PC-9 (cell line): ENCODE measurements around the gene CBX8. TPM values are rescaled to one million over a fixed set of nuclear protein-coding genes. Genes with fewer than 3 reads are reported as not detected.

Experiments used
- BruUV-seq: library from RNA; stranded (reverse); fragments of 400-500 nt; replicated peaks from 2 replicates; lab custom pipeline; 2021; lab: Mats Ljungman, UMichigan
- CTCF ChIA-PET: fragments of 300-600 bp; sonication (Branson Sonifier 250); formaldehyde crosslinking; loops from one replicate; lab custom pipeline; 2022; ENCODE audit warnings: antibody characterized with exemption; lab: Charles Lee
- POLR2A ChIA-PET: fragments of 300-600 bp; sonication (Branson Sonifier 250); formaldehyde crosslinking; loops from one replicate; lab custom pipeline; 2022; ENCODE audit warnings: antibody characterized with exemption; ENCODE audit not compliant: unreplicated experiment; lab: Charles Lee
- DNase-seq, 2 experiments: peaks; one replicate each; pipeline versions ENCODE4 v3.0.0 to v3.0.0-alpha.2; 2015 to 2022; ENCODE audit warnings: mixed read lengths in 1 of 2
- H2AFZ ChIP-seq: fragments of 200-600 bp; sonication (generic); 2 replicates; pipeline ENCODE4 v1.8.1; 2017; ENCODE audit warnings: antibody characterized with exemption
- H3F3A ChIP-seq: fragments of 200-600 bp; sonication (generic); 2 replicates; pipeline ENCODE4 v1.8.1; 2017; ENCODE audit warnings: antibody characterized with exemption, mild to moderate bottlenecking, low read depth; ENCODE audit not compliant: insufficient read depth
- H3K27ac ChIP-seq: fragments of 200-600 bp; sonication (generic); 2 replicates; pipeline ENCODE4 v1.6.1; 2016; ENCODE audit warnings: mixed run types
- H3K27me3 ChIP-seq: fragments of 200-600 bp; sonication (generic); 2 replicates; pipeline ENCODE4 v1.6.1; 2016; ENCODE audit warnings: low read depth, mixed run types; ENCODE audit not compliant: insufficient read depth
- H3K36me3 ChIP-seq: fragments of 200-600 bp; sonication (generic); 2 replicates; pipeline ENCODE4 v1.6.1; 2016; ENCODE audit warnings: low read depth, mixed run types
- H3K4me1 ChIP-seq: fragments of 200-600 bp; sonication (generic); replicated peaks from 2 replicates; pipeline ENCODE4 v1.6.1; 2016; ENCODE audit warnings: mixed run types; ENCODE audit not compliant: insufficient read depth
- H3K4me2 ChIP-seq: fragments of 200-600 bp; sonication (generic); 2 replicates; pipeline ENCODE4 v1.6.1; 2017; ENCODE audit warnings: mixed run types
- H3K4me3 ChIP-seq: fragments of 200-600 bp; sonication (generic); 2 replicates; pipeline ENCODE4 v1.6.1; 2016; ENCODE audit warnings: mixed run types
- H3K79me2 ChIP-seq: fragments of 200-600 bp; sonication (generic); 2 replicates; pipeline ENCODE4 v1.6.1; 2017; ENCODE audit warnings: low read depth, mixed run types
- H3K9me2 ChIP-seq: fragments of 200-600 bp; sonication (generic); 2 replicates; pipeline ENCODE4 v1.8.1; 2017; ENCODE audit warnings: mild to moderate bottlenecking; ENCODE audit not compliant: insufficient read depth
- H3K9me3 ChIP-seq: fragments of 200-600 bp; sonication (generic); 2 replicates; pipeline ENCODE4 v1.8.1; 2016; ENCODE audit warnings: low read depth; ENCODE audit not compliant: insufficient read depth
- H4K20me1 ChIP-seq: fragments of 200-600 bp; sonication (generic); 2 replicates; pipeline ENCODE4 v1.8.1; 2017; ENCODE audit not compliant: insufficient read depth
- CTCF ChIP-seq: fragments of 200-600 bp; sonication (generic); conservative IDR thresholded peaks from 2 replicates; pipeline ENCODE4 v1.6.1; 2017; ENCODE audit warnings: mixed run types, antibody characterized with exemption, mild to moderate bottlenecking, moderate library complexity
- EZH2 ChIP-seq: fragments of 200-600 bp; sonication (generic); IDR thresholded peaks from 2 replicates; pipeline ENCODE4 v1.8.0; 2017; ENCODE audit warnings: antibody characterized with exemption, low read depth
- intact Hi-C: fragments of 100-400 bp; cut with micrococcal nuclease; formaldehyde crosslinking; loops from one replicate; pipeline ENCODE4 v1.10.0; 2022; ENCODE audit not compliant: unreplicated experiment
- total RNA-seq: library from RNA; stranded (reverse); gene quantifications from 2 replicates; pipeline ENCODE4 v1.2.3, GENCODE V29; 2021

Gene CBX8
- total RNA-seq, 1 experiment from 2014 or later, result 14.2 TPM

GRCh38 chr17:79802039-79802735 lies 5.3 kb upstream of the CBX8 start:
- DNase-seq, result no peak
- Histone ChIP-seq H3F3A (no peaks in the 10 kb centered on the region; the same call in 1 of the 2 replicates), H3K4me3 (no peak overlapping the region), H3K4me2 (peak overlapping the region; percentile 84; the same call in 1 of the 2 replicates), H2AFZ (no peak overlapping the region), H4K20me1 (no peaks in the 10 kb centered on the region), H3K4me1 (peaks cover 4% of the 10 kb centered on the region; the same call in 1 of the 2 replicates), H3K9me2 (no peaks in the 10 kb centered on the region), H3K36me3 (no peaks in the 10 kb centered on the region), H3K9me3 (no peaks in the 10 kb centered on the region), H3K79me2 (no peaks in the 10 kb centered on the region), H3K27me3 (peaks cover 31% of the 10 kb centered on the region), H3K27ac (no peak overlapping the region)
- no peak for TF ChIP-seq EZH2
- no peak for TF ChIP-seq CTCF
- no TSS peak for BruUV-seq
- ChIA-PET CTCF (interaction anchor here (0.6 kb wide), 1 partner anchor 290 kb away, joined by 3 read pairs; no protein-coding TSS in a partner anchor), POLR2A (no interaction called here)
- intact Hi-C loops, result no loop called here

DNA sequence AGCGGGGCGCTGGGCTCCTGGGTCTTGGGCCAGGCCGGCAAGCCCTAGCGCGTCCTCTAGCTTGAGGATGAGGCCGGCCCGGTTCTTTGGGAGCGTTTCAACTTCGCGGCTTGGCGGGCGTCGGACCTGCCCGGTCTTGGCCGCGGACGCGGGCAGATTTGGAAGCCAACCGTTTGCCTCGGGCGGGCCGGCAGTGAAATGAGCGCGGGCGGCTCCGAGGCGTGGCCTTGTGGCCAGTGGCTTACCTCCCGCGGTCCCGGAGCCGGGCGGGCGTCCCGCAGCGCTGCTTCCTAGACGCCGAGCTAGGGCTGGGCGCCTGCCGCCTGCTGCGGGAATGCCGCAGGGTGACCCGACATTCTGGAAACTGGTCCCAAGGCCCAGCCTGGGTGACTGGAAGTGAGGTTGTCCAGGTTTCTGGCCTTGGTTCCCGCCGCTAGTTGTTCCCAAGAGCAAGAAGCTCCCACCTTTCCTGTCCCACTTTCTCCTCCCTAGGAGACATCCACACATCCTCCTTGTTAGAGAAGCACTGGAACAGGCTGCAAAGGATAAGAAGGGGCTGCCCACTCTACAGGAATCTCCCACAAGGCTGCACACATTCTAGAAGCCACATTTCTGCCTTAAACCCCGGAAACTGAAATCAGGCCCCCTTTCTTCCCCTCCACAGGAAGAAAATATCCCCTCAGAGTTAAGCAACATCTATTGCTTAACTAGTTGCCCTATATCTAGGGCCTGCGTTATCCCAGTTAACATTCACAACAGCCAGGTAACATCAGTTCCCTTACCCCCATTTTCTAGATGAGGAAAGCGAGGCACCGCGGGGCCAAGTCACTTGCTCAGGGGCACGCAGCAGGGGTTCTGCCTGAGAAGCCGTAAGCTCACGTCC lies 4.5 kb upstream of the CBX8 start:
- intact Hi-C loops, result loop anchor here (2.0 kb wide), 1 partner anchor 115 kb away; no protein-coding TSS in a partner anchor
- Histone ChIP-seq H3K4me3 (peak overlapping the region; percentile 61), H3K4me1 (peaks cover 4% of the 10 kb centered on the region; the same call in 1 of the 2 replicates), H3K9me2 (no peaks in the 10 kb centered on the region), H2AFZ (peak overlapping the region; percentile 77), H3K4me2 (peak overlapping the region; percentile 84), H3K36me3 (no peaks in the 10 kb centered on the region), H3K9me3 (no peaks in the 10 kb centered on the region), H3F3A (no peaks in the 10 kb centered on the region; the same call in 1 of the 2 replicates), H3K79me2 (peaks cover 1% of the 10 kb centered on the region; the same call in 1 of the 2 replicates), H4K20me1 (no peaks in the 10 kb centered on the region), H3K27me3 (peaks cover 31% of the 10 kb centered on the region), H3K27ac (no peak overlapping the region)
- DNase-seq, result peak in 1 of 2 experiments; percentile 49
- BruUV-seq, result no TSS peak
- TF ChIP-seq CTCF (no peak), EZH2 (no peak)
- POLR2A ChIA-PET, result interaction anchor here (0.5 kb wide), 1 partner anchor 38 kb away, joined by 8 read pairs; no protein-coding TSS in a partner anchor
- CTCF ChIA-PET, result interaction anchor here (0.6 kb wide), 1 partner anchor 291 kb away, joined by 3 read pairs; no protein-coding TSS in a partner anchor
